ENCODE results near the gene SLC45A1. TPM values are rescaled to one million over a fixed set of nuclear protein-coding genes. Genes with fewer than 3 reads are reported as not detected.
"Not testable (repeated sequence)": the region's sequence is repeated elsewhere in the genome, so short reads cannot be mapped to it uniquely, and the experiment has no call there.

The SLC45A1 gene
- total RNA-seq, 1 experiment from 2014 or later = 0.20 TPM

- no peak overlapping the region for H3K4me3 ChIP-seq
- no peaks in the 10 kb centered on the region for H3K4me1 ChIP-seq (replicated peaks; ENCODE audit: insufficient read depth)
- no peak for DNase-seq
- H3F3A ChIP-seq (ENCODE audit: insufficient read depth, low read depth) = no peaks in the 10 kb centered on the region
- no peak overlapping the region for H3K4me2 ChIP-seq
- ChIA-PET POLR2A (ENCODE audit: unreplicated experiment) (no interaction called here), CTCF (no interaction called here)
- BruUV-seq (replicated peaks) = no TSS peak
- no peak for TF ChIP-seq CTCF (conservative IDR thresholded peaks at IDR 0.05)
- no peak for TF ChIP-seq EZH2 (IDR thresholded peaks at IDR 0.05; ENCODE audit: low read depth)
- H3K27me3 ChIP-seq (ENCODE audit: insufficient read depth, low read depth) = no peaks in the 10 kb centered on the region
- H3K9me3 ChIP-seq (ENCODE audit: insufficient read depth, low read depth) = no peaks in the 10 kb centered on the region
- no peaks in the 10 kb centered on the region for H3K79me2 ChIP-seq (ENCODE audit: low read depth)
- no peaks in the 10 kb centered on the region for H3K9me2 ChIP-seq (ENCODE audit: insufficient read depth)
- intact Hi-C loops (cut with micrococcal nuclease; ENCODE audit: unreplicated experiment) = no loop called here
- H2AFZ ChIP-seq = no peak overlapping the region
- H3K36me3 ChIP-seq (ENCODE audit: low read depth) = no peaks in the 10 kb centered on the region
- no peaks in the 10 kb centered on the region for H4K20me1 ChIP-seq (ENCODE audit: insufficient read depth)
- no peak overlapping the region for H3K27ac ChIP-seq
Measured at GRCh38 chr1:8276173-8276914, 41.6 kb upstream of the SLC45A1 start.

GRCh38 chr1:8276932-8277331, 41.0 kb upstream of the SLC45A1 start:
- no TSS peak for BruUV-seq (replicated peaks)
- CTCF ChIA-PET = no interaction called here

GRCh38 chr1:8278677-8279076, 39.2 kb upstream of the SLC45A1 start:
- H3K4me3 ChIP-seq; H3K27me3 ChIP-seq (ENCODE audit: insufficient read depth, low read depth); H3K4me2 ChIP-seq; H3K79me2 ChIP-seq (ENCODE audit: low read depth); H4K20me1 ChIP-seq (ENCODE audit: insufficient read depth); H3K27ac ChIP-seq; H3F3A ChIP-seq (ENCODE audit: insufficient read depth, low read depth); H3K4me1 ChIP-seq (replicated peaks; ENCODE audit: insufficient read depth); POLR2A ChIA-PET (ENCODE audit: unreplicated experiment); DNase-seq; BruUV-seq (replicated peaks); CTCF ChIA-PET; H3K9me2 ChIP-seq (ENCODE audit: insufficient read depth); H2AFZ ChIP-seq; intact Hi-C loops (cut with micrococcal nuclease; ENCODE audit: unreplicated experiment); H3K36me3 ChIP-seq (ENCODE audit: low read depth); H3K9me3 ChIP-seq (ENCODE audit: insufficient read depth, low read depth): not testable (repeated sequence)

More at GRCh38 chr1:8276932-8277331, 41.0 kb upstream of the SLC45A1 start:
- H3K27me3 ChIP-seq (ENCODE audit: insufficient read depth, low read depth) = no peaks in the 10 kb centered on the region
- TF ChIP-seq CTCF (conservative IDR thresholded peaks at IDR 0.05) (no peak), EZH2 (IDR thresholded peaks at IDR 0.05; ENCODE audit: low read depth) (no peak)
- H3K4me2 ChIP-seq = no peak overlapping the region
- no peaks in the 10 kb centered on the region for H3F3A ChIP-seq (ENCODE audit: insufficient read depth, low read depth)
- H3K79me2 ChIP-seq (ENCODE audit: low read depth) = no peaks in the 10 kb centered on the region
- no peak overlapping the region for H3K27ac ChIP-seq
- POLR2A ChIA-PET (ENCODE audit: unreplicated experiment) = no interaction called here
- no peaks in the 10 kb centered on the region for H3K36me3 ChIP-seq (ENCODE audit: low read depth)
- DNase-seq = no peak
- H2AFZ ChIP-seq = no peak overlapping the region
- no peak overlapping the region for H3K4me3 ChIP-seq
- no peaks in the 10 kb centered on the region for H3K9me2 ChIP-seq (ENCODE audit: insufficient read depth)
- intact Hi-C loops (cut with micrococcal nuclease; ENCODE audit: unreplicated experiment) = no loop called here
- H3K4me1 ChIP-seq (replicated peaks; ENCODE audit: insufficient read depth) = no peaks in the 10 kb centered on the region
- H4K20me1 ChIP-seq (ENCODE audit: insufficient read depth) = no peaks in the 10 kb centered on the region
- no peaks in the 10 kb centered on the region for H3K9me3 ChIP-seq (ENCODE audit: insufficient read depth, low read depth)

Data from PC-9 (cell line).